ENCODE data around the gene ZC3HAV1L.
A peak's percentile ranks its signal among the peaks of the same experiment; 100 is the strongest.
"Not testable (repeated sequence)": the region's sequence is repeated elsewhere in the genome, so short reads cannot be mapped to it uniquely, and the experiment has no call there.

The ZC3HAV1L gene

DNA sequence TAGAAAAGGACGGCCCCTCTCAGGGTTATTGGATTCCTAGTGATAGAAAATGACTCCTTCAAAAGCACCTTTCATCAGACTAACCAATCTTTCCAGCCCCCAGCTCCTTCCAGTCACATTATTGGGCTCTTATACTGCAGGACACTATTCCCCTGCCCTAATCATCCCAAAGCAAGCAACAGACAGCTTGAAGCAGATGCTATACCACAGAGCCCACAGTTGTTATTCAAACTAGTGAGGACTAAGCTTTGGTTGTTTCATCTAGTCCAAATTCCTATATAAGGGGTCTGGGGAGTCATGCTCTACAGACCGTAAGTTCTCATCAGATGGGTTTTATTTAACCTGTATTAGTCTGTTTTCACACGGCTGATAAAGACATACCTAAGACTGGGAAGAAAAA is 24.5 kb downstream of the ZC3HAV1L start:
- no peak for DNase-seq

DNA sequence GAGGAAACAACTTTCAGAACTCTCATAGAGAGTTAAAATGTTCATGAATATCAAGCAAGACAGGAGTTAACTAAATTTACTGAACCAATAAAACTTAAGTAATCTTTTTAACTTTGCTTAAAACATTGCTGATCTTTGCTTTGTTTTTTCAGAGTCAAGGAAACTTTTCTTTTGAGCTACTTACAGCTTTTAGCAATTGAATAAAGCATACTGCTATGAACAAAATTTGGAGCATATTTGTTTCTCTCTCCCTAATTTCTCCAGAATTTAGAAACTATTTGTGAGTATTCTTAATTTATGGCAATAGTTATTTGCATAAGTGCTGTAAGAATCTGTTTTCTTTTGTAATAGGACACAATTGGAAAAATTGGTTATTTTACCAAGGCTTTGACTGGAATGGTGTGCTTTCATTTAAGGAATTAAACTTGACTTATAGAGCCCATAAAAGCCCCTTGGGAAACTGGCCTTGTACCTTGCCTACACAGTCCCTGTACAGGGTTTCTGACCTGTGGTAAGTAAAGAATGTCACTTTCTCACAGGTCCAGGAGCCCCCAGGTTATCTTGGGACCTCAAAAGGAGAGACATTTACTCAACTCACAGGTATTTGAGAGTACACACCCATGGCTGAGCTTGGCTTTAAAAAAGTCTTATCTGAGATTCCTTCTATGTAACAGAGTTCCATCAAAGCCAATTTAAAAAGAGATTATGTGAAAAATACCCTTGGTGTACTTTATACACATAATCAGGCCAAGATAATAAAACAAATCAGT is 31.3 kb downstream of the ZC3HAV1L start:
- DNase-seq: no peak

DNA sequence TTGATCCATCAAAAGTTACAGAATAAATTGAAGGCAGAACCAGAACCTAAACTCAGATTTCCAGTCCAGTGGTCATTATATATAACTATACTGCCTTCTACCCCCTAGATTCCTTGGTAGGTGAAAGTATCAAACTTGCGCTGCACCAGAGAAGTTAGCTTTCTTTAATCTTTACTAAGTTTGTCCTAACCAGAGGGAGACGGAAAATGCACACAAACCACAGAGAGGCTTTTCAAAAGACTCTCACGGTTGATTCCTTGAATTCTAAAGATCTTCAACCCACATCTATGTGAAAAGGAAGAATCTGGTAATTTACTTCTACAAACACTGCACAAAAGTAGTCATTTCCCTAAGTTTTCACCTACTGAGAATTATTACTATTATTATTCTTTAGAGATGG is 36.4 kb downstream of the ZC3HAV1L start:
- DNase-seq: no peak

DNA sequence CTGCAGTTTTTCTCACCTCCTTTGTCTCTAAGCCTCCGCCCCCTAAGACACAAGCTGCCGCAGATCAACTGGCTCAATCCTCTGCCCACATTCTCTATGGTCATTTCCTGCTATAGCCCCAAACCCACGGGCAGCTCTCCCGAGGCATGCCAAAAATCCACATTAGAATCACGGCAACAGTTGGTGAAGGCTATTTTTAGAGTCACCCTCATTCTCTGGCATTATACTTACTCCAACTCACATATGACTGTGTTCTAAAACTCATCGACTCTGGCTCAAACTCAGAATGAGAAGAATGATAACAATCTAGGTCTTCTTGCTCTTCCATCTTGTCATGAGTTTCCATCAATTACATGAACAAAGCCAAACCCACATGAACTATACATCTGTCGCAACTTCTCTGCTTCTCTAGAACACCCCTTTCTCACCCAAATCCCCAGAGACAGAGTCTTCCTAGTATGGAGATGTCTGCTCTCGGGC is 43.8 kb downstream of the ZC3HAV1L start:
- no peak for DNase-seq

DNA sequence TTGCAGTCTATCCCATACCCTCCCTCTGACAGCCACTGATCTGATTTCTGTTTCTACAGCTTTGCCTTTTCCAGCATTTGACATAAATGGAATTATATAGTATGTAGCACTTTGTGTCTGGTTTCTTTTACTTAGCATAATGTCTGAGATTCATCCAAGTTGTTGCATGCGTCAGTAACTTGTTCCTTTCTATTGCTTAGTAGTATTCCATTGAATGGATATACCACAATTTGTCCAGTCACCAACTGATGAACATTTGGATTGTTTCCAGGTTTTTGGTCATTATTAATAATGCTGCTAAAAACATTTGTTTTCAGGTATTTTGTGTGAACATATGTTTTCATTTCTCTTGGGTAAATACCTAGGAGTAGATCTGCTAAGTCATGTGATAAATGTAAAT is 48.2 kb downstream of the ZC3HAV1L start:
- DNase-seq: no peak

DNA sequence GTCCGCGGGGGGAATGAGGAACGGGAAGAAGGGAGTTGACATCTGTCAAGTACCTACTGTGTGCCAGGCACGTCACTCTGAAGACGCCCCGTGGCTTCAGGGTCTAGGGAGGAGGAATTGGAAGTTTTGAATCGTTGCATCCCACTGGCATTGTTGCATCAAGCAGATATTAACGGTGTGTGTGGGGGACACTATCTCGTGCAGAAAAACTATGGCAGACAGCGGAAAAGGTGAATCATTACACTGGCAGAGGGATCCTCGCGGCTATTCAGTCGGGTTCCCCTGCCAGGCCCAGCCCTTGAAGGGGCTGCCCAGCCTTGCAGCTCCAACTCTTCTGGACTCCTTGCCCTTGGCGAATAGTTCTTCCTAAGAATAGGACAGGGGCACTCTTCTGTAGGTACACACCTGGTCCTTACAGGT is 53.6 kb downstream of the ZC3HAV1L start:
- DNase-seq: no peak

DNA sequence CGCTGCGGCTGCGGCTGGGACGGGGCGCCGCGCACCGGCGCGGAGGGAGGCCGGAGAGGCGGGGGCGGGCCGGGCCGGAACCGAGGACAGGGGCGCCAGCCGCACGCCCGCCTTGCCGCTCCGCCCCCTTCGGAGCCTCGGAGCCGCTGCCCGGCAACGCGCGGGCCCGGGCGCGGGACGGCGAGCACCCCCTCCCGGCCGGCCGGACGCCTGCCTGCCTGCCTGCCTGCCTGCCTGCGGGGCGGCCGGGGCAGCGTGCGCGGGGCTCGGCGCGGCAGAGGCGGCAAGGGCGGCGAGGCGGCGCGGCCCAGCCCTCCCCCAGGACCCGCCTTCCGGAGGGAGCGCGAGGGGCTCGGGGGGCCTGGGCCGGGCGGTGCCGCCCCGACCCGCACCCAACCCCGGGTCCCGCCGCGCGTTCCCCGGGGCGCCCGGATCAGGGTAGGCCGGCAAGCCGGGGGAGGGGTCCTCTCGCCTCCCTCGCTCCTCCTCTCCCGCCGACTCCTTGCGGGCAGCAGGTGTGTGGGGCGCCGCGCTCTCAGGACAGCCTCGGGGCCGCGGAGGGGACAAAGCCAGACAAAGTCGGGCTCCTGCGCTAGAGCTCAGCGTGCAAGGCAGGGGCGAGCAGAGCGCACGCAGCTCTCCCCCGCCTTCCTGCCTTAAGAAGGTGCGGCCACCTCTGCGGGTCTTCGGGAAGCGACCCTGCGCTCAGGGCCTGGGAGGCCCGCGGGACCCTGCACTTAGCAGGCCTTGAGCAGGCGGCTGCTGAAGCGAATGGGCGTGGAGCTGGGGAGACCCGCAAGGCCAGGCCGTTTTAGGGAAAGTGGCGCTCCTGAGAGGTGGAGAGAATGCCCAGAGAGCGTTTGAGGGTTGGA is 54.3 kb downstream of the ZC3HAV1L start, which contains the start of gene KIAA1549:
KIAA1549 (minus strand) TSS at position 58 of the 872 bp plus-strand sequence. CDS start 120 bp downstream, outside the sequence.
- peak; percentile 36 for DNase-seq

DNA sequence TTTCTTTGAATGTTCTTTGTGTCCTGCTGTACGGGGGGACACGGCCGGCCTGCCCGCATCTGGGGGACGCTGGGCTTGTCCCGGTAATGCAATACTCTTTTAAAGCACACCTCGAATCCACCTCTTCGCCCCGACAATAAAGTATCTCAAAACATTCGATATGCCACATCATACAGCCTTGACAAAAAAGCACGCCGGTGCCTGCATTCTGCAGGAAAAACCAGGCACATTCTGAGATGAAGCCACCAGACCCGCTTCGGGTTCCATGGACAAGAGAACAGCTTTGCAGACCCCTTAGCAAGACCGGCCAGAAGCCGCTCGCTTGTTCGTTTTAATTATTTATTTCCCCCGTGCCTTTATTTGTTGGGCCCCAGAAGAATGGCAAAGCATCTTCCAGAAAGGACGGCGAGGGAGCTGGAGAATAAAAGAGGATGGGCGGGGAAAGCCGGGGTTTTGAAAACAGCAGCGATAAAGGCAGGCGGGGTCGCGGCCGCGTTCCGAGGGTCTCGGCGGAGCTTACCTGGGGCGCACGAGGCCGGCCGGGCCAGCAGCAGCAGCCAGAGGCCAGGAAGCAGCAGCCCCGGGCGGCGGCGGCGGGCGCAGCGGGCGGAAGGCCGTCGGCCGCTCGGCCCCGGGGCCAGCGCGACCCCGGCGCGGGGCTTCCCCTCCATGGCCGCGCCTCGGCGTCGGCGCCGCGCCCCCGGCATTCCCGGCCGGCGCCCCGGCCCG is 55.1 kb downstream of the ZC3HAV1L start:
- DNase-seq: no peak

DNA sequence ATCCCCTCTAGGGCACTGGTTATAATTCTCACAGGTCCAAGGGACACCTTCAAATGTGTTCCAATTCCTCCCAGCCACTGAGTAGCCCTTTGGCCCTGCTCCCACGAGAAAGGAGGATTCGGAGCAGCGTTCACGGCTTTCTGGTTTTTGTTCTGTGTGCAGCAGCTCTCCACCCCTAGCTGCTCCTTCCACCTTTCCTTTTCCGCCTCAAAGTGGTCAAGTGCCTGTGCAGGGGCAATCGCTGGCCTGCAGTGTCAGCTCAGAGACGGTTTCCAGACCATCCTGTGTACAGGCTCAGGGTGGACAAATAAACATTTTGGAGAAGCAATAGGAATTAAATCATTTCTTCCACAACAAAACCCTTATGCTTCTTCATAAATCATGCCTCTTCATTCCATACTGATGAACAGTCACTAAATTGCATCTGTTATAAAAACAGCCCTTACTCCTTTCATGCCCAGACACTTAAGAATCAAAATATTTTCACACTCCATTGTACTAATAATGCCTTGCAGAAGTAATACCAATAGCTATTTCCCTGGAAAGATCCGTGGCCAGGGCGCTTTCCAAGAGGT is 55.8 kb downstream of the ZC3HAV1L start:
- no peak for DNase-seq

DNA sequence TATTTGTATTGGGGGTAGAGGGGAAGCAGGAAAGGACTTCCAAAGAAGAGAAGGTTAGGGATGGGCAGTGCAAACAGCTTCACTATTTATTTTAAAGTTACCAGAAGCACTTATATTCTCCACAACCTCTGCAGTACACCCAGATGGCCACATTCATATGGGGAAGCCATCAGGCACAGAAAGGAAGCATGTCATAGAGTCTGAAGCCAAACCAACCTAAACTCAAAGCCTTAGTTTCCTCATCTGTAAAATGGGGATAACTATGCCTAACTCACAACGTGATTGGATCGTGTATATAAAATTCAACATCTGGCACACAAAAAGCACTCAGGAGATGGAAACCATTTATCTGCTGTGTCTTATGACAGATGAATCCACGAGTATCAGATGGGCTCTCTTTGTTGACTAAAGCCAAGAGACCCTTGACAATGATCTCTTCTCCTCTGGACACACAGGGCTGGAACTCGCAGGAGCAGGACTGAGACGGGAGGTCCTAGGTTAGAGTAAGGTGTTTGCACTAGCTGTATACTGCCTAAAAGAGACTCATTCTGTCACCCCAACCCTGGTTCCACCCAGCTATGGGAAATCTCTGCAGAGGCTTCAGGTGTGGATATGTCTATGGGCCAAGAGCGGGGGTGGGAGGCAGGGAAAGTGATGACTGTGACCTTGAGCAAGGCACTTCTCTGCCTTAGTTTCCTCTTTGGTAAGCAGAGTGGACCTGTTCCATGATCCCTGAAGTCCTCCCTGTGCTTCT is 56.4 kb downstream of the ZC3HAV1L start:
- no peak for DNase-seq

DNA sequence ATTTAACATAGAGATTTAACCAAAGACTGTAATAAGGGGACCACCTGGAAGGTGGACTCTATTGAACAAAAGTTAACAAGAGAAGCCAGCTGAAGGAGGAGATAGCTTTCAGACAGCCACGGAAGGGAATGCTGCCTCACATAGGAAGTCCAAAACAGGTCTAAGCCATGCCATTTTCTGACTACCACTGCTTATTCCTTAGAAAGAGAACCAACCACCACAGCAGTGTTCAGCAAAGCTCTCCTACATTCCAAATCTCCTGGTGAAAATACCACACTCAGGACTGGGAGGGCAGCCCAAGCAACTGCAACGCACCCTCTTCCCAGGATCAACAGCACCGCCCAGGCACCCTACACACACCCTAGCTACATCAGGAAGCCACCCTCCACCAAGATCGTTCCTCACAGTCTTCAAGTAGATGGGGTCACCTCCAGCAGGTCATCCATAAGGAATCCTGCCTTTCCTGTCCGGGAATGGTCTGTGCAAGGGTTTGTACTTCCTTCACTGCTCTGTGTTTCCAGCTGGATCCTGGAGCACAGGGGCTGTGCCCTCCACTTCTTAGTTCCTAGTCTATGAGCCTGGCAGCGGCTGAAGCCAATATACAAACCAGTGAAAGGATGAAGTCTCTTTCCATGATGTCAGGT is 57.2 kb downstream of the ZC3HAV1L start:
- DNase-seq: no peak

DNA sequence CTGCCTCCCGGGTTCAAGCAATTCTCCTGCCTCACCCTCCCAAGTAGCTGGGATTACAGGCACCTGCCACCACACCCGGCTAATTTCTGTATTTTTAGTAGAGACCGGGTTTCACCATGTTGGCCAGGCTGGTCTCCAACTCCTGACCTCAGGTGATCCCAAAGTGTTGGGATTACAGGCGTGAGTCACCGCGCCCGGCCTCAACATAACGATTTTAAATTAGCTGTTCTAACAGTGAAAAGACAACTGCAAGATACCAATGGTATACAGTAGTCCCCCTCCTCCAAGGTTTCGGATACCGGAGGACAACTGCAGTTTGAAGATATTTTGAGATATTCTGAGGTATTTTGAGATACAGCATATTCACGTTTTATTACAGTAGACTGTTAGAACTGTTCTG is 59.7 kb downstream of the ZC3HAV1L start:
- DNase-seq: not testable (repeated sequence)

Data from activated CD4-positive, alpha-beta T cell treated with anti-CD3 and anti-CD28 coated beads for 1 hour (primary cell).